Transverse colon (tissue), 4 donors: ENCODE results near the gene PGP.

Experiments
- CTCF ChIP-seq, 5 experiments: fragments of 200-600 bp in 3 of 5; fragments of 450-650 bp in 2 of 5; sonication (generic) in 3 of 5; IDR thresholded peaks; 1 replicate in 2 of 5; 2 replicates in 3 of 5; pipeline ENCODE4 v1.5.1; 2016 to 2017; ENCODE audit warnings: antibody characterized with exemption in 5 of 5, inconsistent platforms in 3 of 5, mild to moderate bottlenecking in 2 of 5, moderate library complexity in 1 of 5
- EP300 ChIP-seq: sonication (generic); formaldehyde crosslinking; IDR thresholded peaks from one replicate; pipeline ENCODE4 v1.6.1; 2017; ENCODE audit warnings: antibody characterized with exemption, low read depth
- POLR2A ChIP-seq: fragments of 450-650 bp; IDR thresholded peaks from one replicate; pipeline ENCODE4 v1.6.1; 2016; ENCODE audit warnings: antibody characterized with exemption, mild to moderate bottlenecking, moderate library complexity
- POLR2AphosphoS5 ChIP-seq, 3 donors: sonication (generic); formaldehyde crosslinking; IDR thresholded peaks; one replicate each; pipeline ENCODE4 v1.6.1; 2016; ENCODE audit warnings: antibody characterized with exemption in 3 of 3

GRCh38 chr16:2236337-2237101, 21.9 kb upstream of the PGP start, which contains the start of gene DNASE1L2:
- TF ChIP-seq POLR2A, result no peak
- TF ChIP-seq CTCF (IDR thresholded peaks at IDR 0.05), result no peak
- no peak for TF ChIP-seq EP300
- TF ChIP-seq POLR2AphosphoS5 (IDR thresholded peaks at IDR 0.05), result no peak
